HepG2 (cell line): Measurements from ENCODE around the gene LCE3E. TPM values are rescaled to one million over a fixed set of nuclear protein-coding genes. Genes with fewer than 3 reads are reported as not detected.

Experiments used
- ATAC-seq: fragments of 200-7000 bp; cut with Tn5 transposase; 3 replicates; pipeline ENCODE4 v1.9.1; 2020; ENCODE audit warnings: mild to moderate bottlenecking, moderate library complexity
- BruUV-seq: library from RNA; stranded (reverse); fragments of 400-500 nt; replicated peaks from 2 replicates; lab custom pipeline; 2021; lab: Mats Ljungman, UMichigan
- CTCF ChIA-PET: fragments of 300-600 bp; formaldehyde crosslinking; extraction: SDS; loops from one replicate; lab custom pipeline; 2021; ENCODE audit warnings: low total read pairs, inconsistent platforms, low intra/inter-chr PET ratio; lab: Yijun Ruan, JAX
- POLR2A ChIA-PET: fragments of 350-600 bp; sonication (Branson Sonifier 250); formaldehyde crosslinking; loops from one replicate; lab custom pipeline; 2020; ENCODE audit warnings: antibody characterized with exemption, inconsistent platforms; lab: Yijun Ruan, JAX
- DNase-seq: peaks from one replicate; pipeline ENCODE4 v3.0.0-alpha.2; 2015; ENCODE audit warnings: low spot score
- FAIRE-seq: peaks from 3 replicates; lab custom pipeline; 2011; peaks lifted over from hg19 to GRCh38; lab: Jason Lieb, UNC
- H2AFZ ChIP-seq: one replicate; pipeline ENCODE4 v1.6.1; 2011; ENCODE audit warnings: low read length, inconsistent platforms
- H3K27ac ChIP-seq: fragments of 300-600 bp; 3 replicates; pipeline ENCODE4 v1.8.0; 2011; ENCODE audit warnings: mixed run types, mild to moderate bottlenecking, mixed read lengths, low read length, inconsistent platforms; ENCODE audit not compliant: insufficient read depth; ENCODE audit errors: extremely low read length
- H3K27me3 ChIP-seq, 2 experiments: fragments of 200-600 bp in 1 of 2; 2 replicates in 1 of 2; 3 replicates in 1 of 2; pipeline versions ENCODE4 v1.6.0 to v1.8.0; 2011; ENCODE audit warnings: low read length in 2 of 2, mild to moderate bottlenecking in 2 of 2, moderate library complexity in 2 of 2, inconsistent platforms in 1 of 2; ENCODE audit not compliant: insufficient read depth in 2 of 2, control insufficient read depth in 1 of 2
- H3K36me3 ChIP-seq, 2 experiments: fragments of 200-600 bp in 1 of 2; replicated peaks in 1 of 2; 2 replicates in 1 of 2; 3 replicates in 1 of 2; pipeline versions ENCODE4 v1.5.1 to v1.8.0; 2011; ENCODE audit warnings: low read length in 2 of 2, inconsistent platforms in 1 of 2; ENCODE audit not compliant: insufficient read depth in 2 of 2, control insufficient read depth in 1 of 2
- H3K4me1 ChIP-seq: 2 replicates; pipeline ENCODE4 v1.5.1; 2012; ENCODE audit warnings: low read length, inconsistent platforms; ENCODE audit not compliant: insufficient read depth
- H3K4me2 ChIP-seq: 2 replicates; pipeline ENCODE4 v1.6.0; 2011; ENCODE audit warnings: low read depth, low read length, inconsistent platforms
- H3K4me3 ChIP-seq, 3 experiments: fragments of 200-600 bp in 1 of 3; sonication (generic), shearing (Covaris generic) in 1 of 3; replicated peaks in 1 of 3; 2 replicates each; pipeline ENCODE4 v1.5.1; 2011 to 2016; ENCODE audit warnings: low read length in 3 of 3, inconsistent platforms in 2 of 3, low read depth in 2 of 3, mild to moderate bottlenecking in 2 of 3, control low read depth in 1 of 3, mixed read lengths in 1 of 3; ENCODE audit not compliant: insufficient read depth in 1 of 3
- H3K79me2 ChIP-seq: one replicate; pipeline ENCODE4 v1.6.1; 2011; ENCODE audit warnings: low read length, inconsistent platforms; ENCODE audit not compliant: insufficient read depth
- H3K9ac ChIP-seq: 2 replicates; pipeline ENCODE4 v1.6.0; 2011; ENCODE audit warnings: mild to moderate bottlenecking, low read depth, low read length, inconsistent platforms; ENCODE audit not compliant: insufficient read depth
- H3K9me3 ChIP-seq: 2 replicates; pipeline ENCODE4 v1.5.1; 2012; ENCODE audit warnings: mild to moderate bottlenecking, low read length
- H4K20me1 ChIP-seq: 2 replicates; pipeline ENCODE4 v1.6.0; 2011; ENCODE audit warnings: inconsistent platforms, mild to moderate bottlenecking, low read length, moderate library complexity; ENCODE audit not compliant: insufficient read depth
- ELF1 ChIP-seq: sonication (generic); formaldehyde crosslinking; IDR thresholded peaks from 2 replicates; pipeline ENCODE4 v1.4.0; 2020; ENCODE audit warnings: missing genetic modification reagents
- GTF2F1 ChIP-seq: fragments of 150-350 bp; IDR thresholded peaks from 2 replicates; pipeline ENCODE4 v1.6.1; 2014; ENCODE audit warnings: low read length
- MAZ ChIP-seq, 2 experiments: sonication (generic) in 1 of 2; formaldehyde crosslinking in 1 of 2; IDR thresholded peaks; 2 replicates each; pipeline versions ENCODE4 v1.5.0 to v1.6.1; 2012 to 2020; ENCODE audit warnings: low read depth in 2 of 2, mild to moderate bottlenecking in 2 of 2, borderline replicate concordance in 1 of 2, improper control_type of control experiment in 1 of 2, low read length in 1 of 2, missing genetic modification reagents in 1 of 2, moderate library complexity in 1 of 2
- NR2F2 ChIP-seq: IDR thresholded peaks from 2 replicates; pipeline ENCODE4 v1.6.1; 2012; ENCODE audit warnings: low read depth, inconsistent platforms, borderline replicate concordance
- YEATS2 ChIP-seq: sonication (generic); formaldehyde crosslinking; IDR thresholded peaks from 2 replicates; pipeline ENCODE4 v1.4.0; 2020; ENCODE audit warnings: missing genetic modification reagents, borderline replicate concordance
- ZBTB39 ChIP-seq: sonication (generic); formaldehyde crosslinking; IDR thresholded peaks from 2 replicates; pipeline ENCODE4 v1.5.0; 2020; ENCODE audit warnings: missing genetic modification reagents
- ZFP90 ChIP-seq: sonication (generic); formaldehyde crosslinking; IDR thresholded peaks from 2 replicates; pipeline ENCODE4 v1.8.0; 2022; ENCODE audit warnings: missing genetic modification reagents, mild to moderate bottlenecking, inconsistent platforms, borderline replicate concordance
- ZKSCAN8 ChIP-seq: IDR thresholded peaks from 2 replicates; pipeline ENCODE4 v1.6.1; 2016; ENCODE audit warnings: borderline replicate concordance, missing genetic modification reagents, missing compliant biosample characterization
- WGBS: methylation state at CpG from one replicate; pipeline ENCODE4 v1.1.6; 2017; ENCODE audit warnings: low lambda C conversion rate; 5-methylcytosine and 5-hydroxymethylcytosine counted together
- in situ Hi-C: cut with HindIII; loops from 2 replicates; pipeline ENCODE4 v1.10.0; 2017; ENCODE audit warnings: low pct_unique_long_range_greater_than_20kb; ENCODE audit not compliant: extremely low pct_ligation_motif_present
- intact Hi-C: fragments of 100-400 bp; cut with micrococcal nuclease; formaldehyde crosslinking; loops from one replicate; pipeline ENCODE4 v1.10.0; 2022; ENCODE audit not compliant: unreplicated experiment
- polyA plus RNA-seq, 8 experiments: library from polyadenylated mRNA; depleted of rRNA in 3 of 8; stranded (reverse) in 7 of 8; unstranded in 1 of 8; fragments of >200 nt; fragmentation: Illumina TruSeq in 4 of 8; extraction: Trizol in 4 of 8; gene quantifications; 2 replicates each; pipeline versions ENCODE4 v1.2.1 to v1.2.3, GENCODE V29; 2011 to 2016; ENCODE audit warnings: low read depth in 4 of 8, missing spikeins in 1 of 8, mixed read lengths in 1 of 8; ENCODE audit not compliant: insufficient read depth in 1 of 8
- total RNA-seq, 5 experiments: library from RNA; depleted of rRNA; stranded (reverse); fragments of >200 nt; fragmentation: Illumina TruSeq; extraction: Trizol; gene quantifications; 2 replicates each; pipeline ENCODE4 v1.2.3, GENCODE V29; 2016; ENCODE audit warnings: low read depth in 1 of 5
- TF ChIP-seq, protein P1 (sequence below), 2 experiments: sonication (generic) in 1 of 2; formaldehyde crosslinking in 1 of 2; IDR thresholded peaks; 2 replicates each; pipeline versions ENCODE4 v1.4.0 to v1.6.1; 2016 to 2020; ENCODE audit warnings: borderline replicate concordance in 1 of 2, low read depth in 1 of 2, mild to moderate bottlenecking in 1 of 2, missing genetic modification reagents in 1 of 2
- TF ChIP-seq, protein P2 (sequence below): sonication (generic); formaldehyde crosslinking; IDR thresholded peaks from 2 replicates; pipeline ENCODE4 v1.5.1; 2020; ENCODE audit warnings: mild to moderate bottlenecking, missing genetic modification reagents

The LCE3E gene
- total and polyA plus RNA-seq, 2 of the 13 experiments (the other 11 are each of a cell fraction or from before 2014, with no cell fraction given) = not detected

- TF ChIP-seq, protein P1, sequence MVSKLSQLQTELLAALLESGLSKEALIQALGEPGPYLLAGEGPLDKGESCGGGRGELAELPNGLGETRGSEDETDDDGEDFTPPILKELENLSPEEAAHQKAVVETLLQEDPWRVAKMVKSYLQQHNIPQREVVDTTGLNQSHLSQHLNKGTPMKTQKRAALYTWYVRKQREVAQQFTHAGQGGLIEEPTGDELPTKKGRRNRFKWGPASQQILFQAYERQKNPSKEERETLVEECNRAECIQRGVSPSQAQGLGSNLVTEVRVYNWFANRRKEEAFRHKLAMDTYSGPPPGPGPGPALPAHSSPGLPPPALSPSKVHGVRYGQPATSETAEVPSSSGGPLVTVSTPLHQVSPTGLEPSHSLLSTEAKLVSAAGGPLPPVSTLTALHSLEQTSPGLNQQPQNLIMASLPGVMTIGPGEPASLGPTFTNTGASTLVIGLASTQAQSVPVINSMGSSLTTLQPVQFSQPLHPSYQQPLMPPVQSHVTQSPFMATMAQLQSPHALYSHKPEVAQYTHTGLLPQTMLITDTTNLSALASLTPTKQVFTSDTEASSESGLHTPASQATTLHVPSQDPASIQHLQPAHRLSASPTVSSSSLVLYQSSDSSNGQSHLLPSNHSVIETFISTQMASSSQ (IDR thresholded peaks at IDR 0.05; ENCODE audit: low read depth) = no peak
- TF ChIP-seq, protein P1 (CRISPR knock-in tag; IDR thresholded peaks at IDR 0.05; ENCODE audit: borderline replicate concordance) = no peak
These were observed 905 bp downstream of the LCE3E start (continued) for GRCh38 chr1:152565535-152566215.

DNA sequence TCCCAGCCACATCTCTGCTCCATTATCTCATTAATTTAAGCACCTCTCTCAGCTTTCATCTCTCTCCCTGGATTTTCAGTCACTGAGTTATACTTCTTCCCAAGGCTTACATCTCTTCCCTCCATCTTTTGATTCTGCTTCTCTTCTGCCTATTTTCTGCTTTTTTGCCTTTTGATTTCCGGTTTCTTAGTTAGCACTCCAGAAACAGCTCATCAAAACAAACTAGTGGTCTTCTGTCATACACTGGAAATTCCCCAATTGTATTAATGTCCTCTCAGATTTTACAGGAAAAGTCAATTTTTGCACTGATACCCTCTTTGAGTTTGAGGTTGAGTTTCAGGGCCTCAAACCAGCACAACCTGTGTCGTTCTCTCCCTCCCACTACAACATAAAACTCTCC lies 1.5 kb downstream of the LCE3E start:
- no peaks in the 10 kb centered on the region for H4K20me1 ChIP-seq
- no peaks in the 10 kb centered on the region for H3K4me1 ChIP-seq
- no peak overlapping the region for H2AFZ ChIP-seq
- H3K27ac ChIP-seq = no peak overlapping the region
- no peaks in the 10 kb centered on the region for H3K79me2 ChIP-seq
- in situ Hi-C loops (loop anchor here (5.0 kb wide), 1 partner anchor 57 kb away; the partner anchor contains the start of gene LCE3A), intact Hi-C loops (no loop called here)
- no peak for FAIRE-seq
- 0% methylated on average over 2 of the region's 2 CpGs for WGBS
- H3K4me2 ChIP-seq = no peak overlapping the region
- no TSS peak for BruUV-seq
- H3K4me3 ChIP-seq = no peak overlapping the region
- DNase-seq = no peak
- CTCF ChIA-PET = no interaction called here
- no peaks in the 10 kb centered on the region for H3K9me3 ChIP-seq
- POLR2A ChIA-PET = no interaction called here
- no peaks in the 10 kb centered on the region for H3K36me3 ChIP-seq
- H3K27me3 ChIP-seq = no peaks in the 10 kb centered on the region
- H3K9ac ChIP-seq = no peak overlapping the region
- no peak for ATAC-seq
- no peak for TF ChIP-seq ZKSCAN8 (CRISPR knock-in tag)
- TF ChIP-seq ZFP90 (CRISPR knock-in tag) = no peak
- no peak for TF ChIP-seq MAZ (IDR thresholded peaks at IDR 0.05; ENCODE audit: borderline replicate concordance, low read depth, low read length)
- no peak for TF ChIP-seq MAZ (CRISPR knock-in tag; IDR thresholded peaks at IDR 0.05; ENCODE audit: low read depth)
- TF ChIP-seq YEATS2 (CRISPR knock-in tag) = no peak
- no peak for TF ChIP-seq NR2F2
- TF ChIP-seq ZBTB39 = no peak
- TF ChIP-seq, protein P2, sequence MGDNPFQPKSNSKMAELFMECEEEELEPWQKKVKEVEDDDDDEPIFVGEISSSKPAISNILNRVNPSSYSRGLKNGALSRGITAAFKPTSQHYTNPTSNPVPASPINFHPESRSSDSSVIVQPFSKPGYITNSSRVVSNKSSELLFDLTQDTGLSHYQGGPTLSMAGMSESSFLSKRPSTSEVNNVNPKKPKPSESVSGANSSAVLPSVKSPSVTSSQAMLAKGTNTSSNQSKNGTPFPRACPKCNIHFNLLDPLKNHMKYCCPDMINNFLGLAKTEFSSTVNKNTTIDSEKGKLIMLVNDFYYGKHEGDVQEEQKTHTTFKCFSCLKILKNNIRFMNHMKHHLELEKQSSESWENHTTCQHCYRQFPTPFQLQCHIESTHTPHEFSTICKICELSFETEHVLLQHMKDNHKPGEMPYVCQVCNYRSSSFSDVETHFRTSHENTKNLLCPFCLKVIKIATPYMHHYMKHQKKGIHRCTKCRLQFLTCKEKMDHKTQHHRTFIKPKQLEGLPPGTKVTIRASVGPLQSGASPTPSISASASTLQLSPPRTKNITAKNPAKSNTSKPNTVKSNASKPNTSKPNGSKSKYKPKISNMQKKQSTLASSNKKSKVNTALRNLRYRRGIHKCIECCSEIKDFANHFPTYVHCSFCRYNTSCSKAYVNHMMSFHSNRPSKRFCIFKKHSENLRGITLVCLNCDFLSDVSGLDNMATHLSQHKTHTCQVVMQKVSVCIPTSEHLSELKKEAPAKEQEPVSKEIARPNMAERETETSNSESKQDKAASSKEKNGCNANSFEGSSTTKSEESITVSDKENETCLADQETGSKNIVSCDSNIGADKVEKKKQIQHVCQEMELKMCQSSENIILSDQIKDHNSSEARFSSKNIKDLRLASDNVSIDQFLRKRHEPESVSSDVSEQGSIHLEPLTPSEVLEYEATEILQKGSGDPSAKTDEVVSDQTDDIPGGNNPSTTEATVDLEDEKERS = no peak
- no peak for TF ChIP-seq ELF1 (CRISPR knock-in tag)
- no peak for TF ChIP-seq GTF2F1
